ENCODE measurements around the gene ADO. TPM values are rescaled to one million over a fixed set of nuclear protein-coding genes. Genes with fewer than 3 reads are reported as not detected.
A peak's percentile ranks its signal among the peaks of the same experiment; 100 is the strongest.

ADO gene
- total RNA-seq, 1 donor from 2014 or later, result 27.5 TPM

DNA sequence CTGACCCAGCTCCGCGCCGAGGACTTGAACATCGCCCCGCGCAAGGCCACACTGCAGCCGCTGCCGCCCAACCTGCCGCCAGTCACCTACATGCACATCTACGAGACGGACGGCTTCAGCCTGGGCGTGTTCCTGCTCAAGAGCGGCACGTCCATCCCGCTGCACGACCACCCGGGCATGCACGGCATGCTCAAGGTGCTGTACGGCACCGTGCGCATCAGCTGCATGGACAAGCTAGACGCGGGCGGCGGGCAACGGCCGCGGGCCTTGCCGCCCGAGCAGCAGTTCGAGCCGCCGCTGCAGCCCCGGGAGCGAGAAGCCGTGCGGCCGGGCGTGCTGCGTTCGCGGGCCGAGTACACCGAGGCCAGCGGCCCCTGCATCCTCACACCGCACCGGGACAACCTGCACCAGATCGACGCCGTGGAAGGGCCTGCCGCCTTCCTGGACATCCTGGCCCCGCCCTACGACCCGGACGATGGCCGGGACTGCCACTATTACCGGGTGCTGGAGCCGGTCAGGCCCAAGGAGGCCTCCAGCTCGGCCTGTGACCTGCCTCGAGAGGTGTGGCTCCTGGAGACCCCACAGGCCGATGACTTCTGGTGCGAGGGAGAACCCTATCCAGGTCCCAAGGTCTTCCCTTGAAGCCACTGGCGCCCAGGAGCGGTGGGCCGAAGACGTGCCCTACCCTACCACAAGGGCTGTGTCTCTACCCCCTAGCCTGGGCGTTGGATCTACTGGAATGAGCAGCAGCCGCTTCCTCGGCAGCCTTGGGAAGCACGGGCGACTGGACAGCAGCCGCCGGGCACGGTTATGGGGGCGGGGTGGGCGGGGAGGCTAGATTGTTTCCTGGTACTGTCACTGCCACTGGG is 945 bp downstream of the ADO start:
- Mint-ChIP-seq H3K36me3 (peaks cover 18% of the 10 kb centered on the region), H3K27me3 (peaks cover 13% of the 10 kb centered on the region), H3K9me3 (no peaks in the 10 kb centered on the region), H3K4me1 (ENCODE audit: unreplicated experiment) (peaks cover 33% of the 10 kb centered on the region), H3K4me3 (peak overlapping the region; percentile 91), H3K27ac (peak overlapping the region; percentile 84)
- TF ChIP-seq, protein P1, sequence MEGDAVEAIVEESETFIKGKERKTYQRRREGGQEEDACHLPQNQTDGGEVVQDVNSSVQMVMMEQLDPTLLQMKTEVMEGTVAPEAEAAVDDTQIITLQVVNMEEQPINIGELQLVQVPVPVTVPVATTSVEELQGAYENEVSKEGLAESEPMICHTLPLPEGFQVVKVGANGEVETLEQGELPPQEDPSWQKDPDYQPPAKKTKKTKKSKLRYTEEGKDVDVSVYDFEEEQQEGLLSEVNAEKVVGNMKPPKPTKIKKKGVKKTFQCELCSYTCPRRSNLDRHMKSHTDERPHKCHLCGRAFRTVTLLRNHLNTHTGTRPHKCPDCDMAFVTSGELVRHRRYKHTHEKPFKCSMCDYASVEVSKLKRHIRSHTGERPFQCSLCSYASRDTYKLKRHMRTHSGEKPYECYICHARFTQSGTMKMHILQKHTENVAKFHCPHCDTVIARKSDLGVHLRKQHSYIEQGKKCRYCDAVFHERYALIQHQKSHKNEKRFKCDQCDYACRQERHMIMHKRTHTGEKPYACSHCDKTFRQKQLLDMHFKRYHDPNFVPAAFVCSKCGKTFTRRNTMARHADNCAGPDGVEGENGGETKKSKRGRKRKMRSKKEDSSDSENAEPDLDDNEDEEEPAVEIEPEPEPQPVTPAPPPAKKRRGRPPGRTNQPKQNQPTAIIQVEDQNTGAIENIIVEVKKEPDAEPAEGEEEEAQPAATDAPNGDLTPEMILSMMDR (conservative IDR thresholded peaks at IDR 0.05), result no peak
- DNase-seq (ENCODE audit: extremely low spot score, unreplicated experiment), result no peak

DNA sequence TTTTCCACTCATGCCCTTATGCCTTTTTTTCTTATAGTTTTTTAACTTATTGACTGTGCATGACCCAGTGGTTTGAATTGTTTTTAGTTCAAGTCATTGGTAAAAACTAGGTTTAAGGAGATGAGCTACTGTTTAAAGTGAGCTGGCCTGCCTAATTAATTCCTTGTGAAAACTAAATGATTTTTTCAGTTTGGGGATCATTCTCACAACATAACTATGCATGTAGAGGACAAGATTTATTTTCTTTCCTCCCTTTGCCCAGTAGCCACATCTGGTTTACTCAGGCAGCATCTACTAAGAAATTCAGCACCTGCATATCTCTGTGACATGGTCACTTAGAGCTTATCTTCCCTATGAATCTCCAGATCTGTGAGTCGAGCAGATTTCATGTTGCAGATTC is 1.7 kb downstream of the ADO start:
- Mint-ChIP-seq H3K36me3 (peaks cover 18% of the 10 kb centered on the region), H3K4me1 (ENCODE audit: unreplicated experiment) (peaks cover 33% of the 10 kb centered on the region), H3K4me3 (peak overlapping the region; percentile 91), H3K27ac (peak overlapping the region; percentile 55), H3K9me3 (no peaks in the 10 kb centered on the region), H3K27me3 (peaks cover 12% of the 10 kb centered on the region)
- no peak for DNase-seq (ENCODE audit: extremely low spot score, unreplicated experiment)
- TF ChIP-seq, protein P1 (conservative IDR thresholded peaks at IDR 0.05), result no peak

DNA sequence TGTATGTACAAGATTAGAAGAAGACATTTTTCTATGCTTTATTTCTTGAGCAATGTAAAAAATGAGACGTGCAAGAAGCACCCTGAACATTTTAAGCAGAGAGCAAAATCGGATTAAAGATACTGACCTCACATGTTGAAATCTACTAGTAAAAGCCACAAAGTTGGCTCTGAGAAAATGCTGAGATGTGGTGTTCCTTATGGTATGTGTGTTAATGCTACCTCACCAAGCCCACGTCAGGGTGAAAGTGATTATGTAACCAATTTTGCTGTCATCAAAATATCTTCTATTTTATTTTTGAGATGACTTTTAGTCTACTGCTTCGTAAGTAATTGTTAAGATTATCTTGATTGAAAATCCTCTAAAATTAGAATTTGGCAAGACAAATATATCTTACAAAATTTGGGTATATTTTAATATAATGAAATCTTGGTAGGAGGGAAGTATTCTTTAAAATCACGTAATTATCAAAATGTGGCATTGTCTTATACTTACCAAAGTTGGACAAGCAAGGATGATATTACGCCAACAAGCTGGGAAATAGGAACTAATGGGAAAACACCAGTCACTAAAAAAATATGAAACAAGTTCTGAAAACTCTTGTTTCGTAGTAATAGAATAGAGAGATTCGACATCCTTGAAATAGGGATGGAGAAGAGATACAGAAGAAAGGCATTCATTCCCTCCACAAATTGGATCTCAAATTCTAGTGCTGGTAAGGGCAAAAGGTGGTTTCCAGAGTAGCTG is 5.8 kb downstream of the ADO start:
- Mint-ChIP-seq H3K9me3 (no peaks in the 10 kb centered on the region), H3K36me3 (peaks cover 22% of the 10 kb centered on the region), H3K4me3 (peak overlapping the region; percentile 21), H3K4me1 (ENCODE audit: unreplicated experiment) (peaks cover 26% of the 10 kb centered on the region), H3K27ac (no peak overlapping the region), H3K27me3 (peaks cover 45% of the 10 kb centered on the region)
- DNase-seq (ENCODE audit: extremely low spot score, unreplicated experiment), result no peak
- TF ChIP-seq, protein P1 (conservative IDR thresholded peaks at IDR 0.05), result no peak

DNA sequence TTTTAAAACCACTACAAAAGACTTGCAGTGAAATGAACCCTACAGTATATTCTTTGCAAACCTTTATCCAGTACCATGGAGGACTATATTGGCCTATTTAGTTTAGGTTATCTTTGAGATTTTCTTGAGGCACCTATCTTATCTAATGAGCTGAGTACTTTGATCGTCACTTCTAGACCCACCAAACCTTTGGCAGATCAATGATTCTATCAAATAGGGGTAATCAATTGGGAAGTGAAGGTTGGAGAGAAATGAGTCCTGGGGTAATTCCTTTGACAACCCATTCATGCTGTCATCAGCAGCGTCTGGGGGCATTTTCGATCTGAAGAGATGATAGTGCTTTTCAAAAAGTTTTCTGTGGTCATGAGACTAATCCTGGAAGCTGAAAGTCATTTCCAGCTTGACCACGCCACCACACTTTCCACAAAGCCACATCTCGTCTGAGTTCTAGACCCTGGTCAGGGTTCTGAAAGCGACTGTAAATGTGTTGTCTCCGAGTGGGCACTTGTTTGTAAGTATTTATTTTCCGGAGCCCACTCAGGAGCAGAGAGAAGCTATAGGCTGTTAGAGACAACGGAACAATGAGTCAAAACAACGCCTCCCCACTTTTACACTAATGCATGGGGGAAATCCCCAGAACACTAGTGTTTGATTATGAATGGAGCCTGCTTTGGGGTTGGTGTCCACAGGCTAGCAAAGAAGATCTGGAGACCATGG is 6.8 kb downstream of the ADO start:
- TF ChIP-seq, protein P1 (conservative IDR thresholded peaks at IDR 0.05), result no peak
- peaks cover 26% of the 10 kb centered on the region for H3K36me3 Mint-ChIP-seq
- H3K4me1 Mint-ChIP-seq (ENCODE audit: unreplicated experiment), result peaks cover 31% of the 10 kb centered on the region
- H3K27ac Mint-ChIP-seq, result no peak overlapping the region
- no peaks in the 10 kb centered on the region for H3K9me3 Mint-ChIP-seq
- H3K27me3 Mint-ChIP-seq, result peaks cover 54% of the 10 kb centered on the region
- peak overlapping the region; percentile 49 for H3K4me3 Mint-ChIP-seq
- DNase-seq (ENCODE audit: extremely low spot score, unreplicated experiment), result no peak

DNA sequence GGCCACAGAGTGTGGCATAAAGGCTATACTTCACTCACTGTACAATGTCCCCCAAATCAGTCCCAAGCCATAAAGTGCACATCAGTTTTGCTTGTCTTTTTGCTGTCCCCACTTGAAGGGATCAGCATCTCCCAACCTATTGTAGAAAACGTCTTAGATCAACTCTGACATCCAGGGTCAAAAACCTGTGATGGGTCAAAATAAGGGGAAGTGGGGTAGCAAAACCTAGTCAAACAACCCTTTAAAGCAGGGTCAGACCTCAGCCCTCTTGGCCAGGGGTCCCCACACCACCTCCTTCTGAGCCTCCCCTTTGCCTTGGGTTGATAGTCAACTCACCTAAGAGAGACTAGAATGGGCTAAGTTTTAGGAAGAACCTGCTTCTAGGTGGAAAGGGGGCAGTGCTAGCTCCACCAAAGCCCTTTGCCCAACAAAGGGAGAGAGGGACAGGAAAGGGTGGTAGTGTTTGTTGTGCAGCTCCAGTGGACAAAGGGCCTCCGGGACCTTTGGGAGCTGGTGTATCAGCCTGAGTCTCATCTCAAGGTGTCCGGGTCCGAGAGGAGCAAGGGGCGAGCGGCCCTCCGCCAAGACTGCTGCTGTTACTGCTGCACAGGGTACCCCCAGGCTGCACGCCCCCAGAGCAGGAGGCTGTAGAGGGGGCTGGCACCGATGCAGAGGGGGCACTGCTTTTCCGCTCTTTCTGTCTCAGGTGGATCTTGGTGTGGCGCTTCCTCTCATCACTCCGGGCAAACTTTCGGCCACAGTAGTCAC is 8.3 kb downstream of the ADO start:
- Mint-ChIP-seq H3K9me3 (no peaks in the 10 kb centered on the region), H3K4me3 (peak overlapping the region; percentile 98), H3K27me3 (peaks cover 65% of the 10 kb centered on the region), H3K36me3 (peaks cover 16% of the 10 kb centered on the region), H3K4me1 (ENCODE audit: unreplicated experiment) (peaks cover 20% of the 10 kb centered on the region), H3K27ac (peak overlapping the region; percentile 34)
- no peak for DNase-seq (ENCODE audit: extremely low spot score, unreplicated experiment)
- TF ChIP-seq, protein P1 (conservative IDR thresholded peaks at IDR 0.05), result no peak

Data from type B pancreatic cell (in vitro differentiated cells).